Cardiac muscle cell (in vitro differentiated cells and primary cell): ENCODE measurements around the gene SLC19A1. TPM values are rescaled to one million over a fixed set of nuclear protein-coding genes. Genes with fewer than 3 reads are reported as not detected.
A peak's percentile ranks its signal among the peaks of the same experiment; 100 is the strongest.

Source experiments
- DNase-seq, 2 donors: peaks; one replicate each; pipeline versions ENCODE4 v3.0.0 to v3.0.0-alpha.2; 2010 to 2017; ENCODE audit warnings: low read depth in 1 of 2, low spot score in 1 of 2
- H3K27ac ChIP-seq: fragments of 200-600 bp; sonication (generic); 2 replicates; pipeline ENCODE4 v1.5.1; 2016
- H3K27me3 ChIP-seq: fragments of 200-600 bp; sonication (generic); 2 replicates; pipeline ENCODE4 v1.6.0; 2016; ENCODE audit warnings: control low read depth
- H3K36me3 ChIP-seq: fragments of 200-600 bp; sonication (generic); 2 replicates; pipeline ENCODE4 v1.5.1; 2016; ENCODE audit warnings: control low read depth
- H3K4me1 ChIP-seq: fragments of 200-600 bp; sonication (generic); 2 replicates; pipeline ENCODE4 v1.8.1; 2017; ENCODE audit warnings: low read depth, mild to moderate bottlenecking, mixed run types
- H3K4me3 ChIP-seq: fragments of 200-600 bp; sonication (generic); 2 replicates; pipeline ENCODE4 v1.5.1; 2016; ENCODE audit warnings: mild to moderate bottlenecking
- H3K9me3 ChIP-seq: fragments of 200-600 bp; sonication (generic); 2 replicates; pipeline ENCODE4 v1.5.1; 2017; ENCODE audit warnings: low read depth, mild to moderate bottlenecking, control low read depth
- polyA plus RNA-seq: library from polyadenylated mRNA; unstranded; fragments of >200 nt; fragmentation: Nextera tagmentation; extraction: Ambion mirVana; gene quantifications from 2 replicates; pipeline ENCODE4 v1.2.1, GENCODE V29; 2016
- total RNA-seq: library from RNA; depleted of rRNA; stranded (reverse); fragments of >200 nt; gene quantifications from 2 replicates; pipeline ENCODE4 v1.2.3, GENCODE V29; 2016
- TF ChIP-seq, protein P1 (sequence below): IDR thresholded peaks from 2 replicates; pipeline ENCODE4 v1.5.1; 2012; ENCODE audit warnings: low read depth, mild to moderate bottlenecking, low read length

SLC19A1 gene
- total RNA-seq (19.5 and 25.4 TPM in 2 replicates), polyA plus RNA-seq (35.1 and 50.3 TPM in 2 replicates)

DNA sequence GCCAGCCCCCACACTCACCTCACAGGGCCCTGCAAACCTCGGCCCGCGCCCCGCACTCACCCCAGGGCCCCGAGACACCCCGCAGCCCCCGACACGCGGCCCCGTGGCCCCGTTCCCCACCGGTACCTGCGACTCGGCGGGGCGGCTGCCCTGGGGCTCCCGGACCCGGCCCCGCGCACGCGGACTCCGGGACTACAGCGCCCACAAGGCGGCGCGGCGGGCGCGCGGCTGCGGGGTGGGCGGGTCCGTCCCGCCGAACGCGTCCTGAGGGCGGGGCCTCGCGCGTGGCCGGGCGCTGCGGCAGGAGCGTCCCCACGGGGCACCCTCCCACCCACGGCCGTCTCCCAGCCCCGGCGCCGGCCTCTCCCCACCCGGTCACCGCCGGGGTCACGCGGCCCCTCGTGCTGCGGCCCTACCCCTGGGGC lies at the start of gene SLC19A1:
Gene SLC19A1 (minus strand): TSS at position 199 of the 425 bp plus-strand sequence. CDS start 4,481 bp downstream, outside the sequence.
- peak within 1 kb of the TSS; percentile 58 for H3K27ac ChIP-seq
- DNase-seq = peak; percentile 69 to 79
- H3K27me3 ChIP-seq = no peaks in the 10 kb centered on the region
- H3K4me3 ChIP-seq = peak within 1 kb of the TSS; percentile 96
- peaks cover 11% of the 10 kb centered on the region for H3K4me1 ChIP-seq
- TF ChIP-seq, protein P1, sequence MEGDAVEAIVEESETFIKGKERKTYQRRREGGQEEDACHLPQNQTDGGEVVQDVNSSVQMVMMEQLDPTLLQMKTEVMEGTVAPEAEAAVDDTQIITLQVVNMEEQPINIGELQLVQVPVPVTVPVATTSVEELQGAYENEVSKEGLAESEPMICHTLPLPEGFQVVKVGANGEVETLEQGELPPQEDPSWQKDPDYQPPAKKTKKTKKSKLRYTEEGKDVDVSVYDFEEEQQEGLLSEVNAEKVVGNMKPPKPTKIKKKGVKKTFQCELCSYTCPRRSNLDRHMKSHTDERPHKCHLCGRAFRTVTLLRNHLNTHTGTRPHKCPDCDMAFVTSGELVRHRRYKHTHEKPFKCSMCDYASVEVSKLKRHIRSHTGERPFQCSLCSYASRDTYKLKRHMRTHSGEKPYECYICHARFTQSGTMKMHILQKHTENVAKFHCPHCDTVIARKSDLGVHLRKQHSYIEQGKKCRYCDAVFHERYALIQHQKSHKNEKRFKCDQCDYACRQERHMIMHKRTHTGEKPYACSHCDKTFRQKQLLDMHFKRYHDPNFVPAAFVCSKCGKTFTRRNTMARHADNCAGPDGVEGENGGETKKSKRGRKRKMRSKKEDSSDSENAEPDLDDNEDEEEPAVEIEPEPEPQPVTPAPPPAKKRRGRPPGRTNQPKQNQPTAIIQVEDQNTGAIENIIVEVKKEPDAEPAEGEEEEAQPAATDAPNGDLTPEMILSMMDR = peak; percentile 19
- no peaks in the 10 kb centered on the region for H3K36me3 ChIP-seq
- H3K9me3 ChIP-seq = no peaks in the 10 kb centered on the region

DNA sequence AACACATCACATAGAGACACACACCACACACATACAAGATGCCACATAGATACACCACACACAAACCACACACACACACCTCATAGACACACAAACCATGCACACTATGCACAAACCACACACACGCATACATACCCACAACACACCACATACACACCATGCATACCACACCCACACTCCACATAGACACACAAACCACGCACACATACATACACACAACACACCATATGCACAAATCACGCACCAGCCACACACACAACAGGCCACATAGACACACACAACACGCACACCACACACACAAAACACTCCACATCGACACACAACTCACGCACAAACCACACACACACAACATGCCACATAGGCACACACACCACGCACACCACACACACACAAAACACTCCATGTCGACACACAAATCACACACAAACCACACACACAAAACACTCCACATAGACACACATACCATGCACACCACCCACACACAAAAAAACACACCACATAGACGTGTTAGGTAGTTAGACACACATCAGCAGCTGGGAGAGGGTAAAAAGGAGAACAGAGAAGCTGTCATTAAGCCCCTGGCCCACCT lies 49.5 kb upstream of the SLC19A1 start:
- no peak for DNase-seq

DNA sequence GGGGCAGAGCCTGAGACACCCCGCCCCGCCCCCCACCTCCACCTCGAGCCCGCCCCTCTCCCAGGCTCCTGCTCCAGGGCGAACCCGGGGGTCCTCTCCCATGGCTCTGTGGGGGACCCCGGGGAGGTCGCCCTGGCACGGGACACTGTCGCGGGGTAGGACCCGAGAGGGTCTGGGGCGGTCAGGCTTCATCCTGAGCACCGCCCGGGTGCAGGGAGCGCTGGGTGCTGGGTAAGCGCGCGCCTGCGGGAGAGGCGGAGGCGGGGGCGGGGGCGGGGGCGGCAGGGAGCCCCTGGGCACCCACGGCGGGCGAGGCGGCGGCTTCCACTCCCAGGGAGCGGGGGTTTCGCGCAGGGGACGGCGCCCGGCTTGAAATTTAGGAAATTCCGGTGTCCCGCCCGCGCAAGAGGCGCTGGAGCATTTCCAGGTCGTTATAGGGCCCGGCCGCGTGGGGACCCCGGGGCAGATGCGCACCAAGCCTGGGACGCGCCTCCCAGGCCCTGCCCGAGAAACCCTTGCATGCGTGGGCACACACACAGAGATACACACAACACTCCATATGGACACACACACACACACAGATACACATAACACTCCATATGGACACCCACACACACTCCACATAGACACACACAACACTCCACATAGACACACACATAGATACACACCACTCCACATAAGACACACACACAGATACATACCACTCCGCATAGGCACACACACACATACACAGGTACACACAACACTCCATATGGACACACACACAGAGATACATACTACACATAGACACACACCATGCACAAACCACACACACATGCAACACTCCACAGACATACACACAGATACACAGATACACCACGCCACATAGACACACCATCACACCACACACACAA lies 48.7 kb upstream of the SLC19A1 start:
- DNase-seq = peak in 1 of 2 donors; percentile 29
- Histone ChIP-seq H3K36me3 (no peaks in the 10 kb centered on the region), H3K4me3 (peak overlapping the region; percentile 31), H3K9me3 (peaks cover 2% of the 10 kb centered on the region), H3K27ac (no peak overlapping the region), H3K4me1 (no peaks in the 10 kb centered on the region), H3K27me3 (peaks cover 16% of the 10 kb centered on the region)
- TF ChIP-seq, protein P1 = no peak

More for the DNA sequence above, 49.5 kb upstream of the SLC19A1 start:
- Histone ChIP-seq H3K27ac (no peak overlapping the region), H3K4me3 (no peak overlapping the region), H3K4me1 (no peaks in the 10 kb centered on the region), H3K9me3 (no peaks in the 10 kb centered on the region), H3K27me3 (peaks cover 16% of the 10 kb centered on the region), H3K36me3 (no peaks in the 10 kb centered on the region)
- TF ChIP-seq, protein P1 = no peak

DNA sequence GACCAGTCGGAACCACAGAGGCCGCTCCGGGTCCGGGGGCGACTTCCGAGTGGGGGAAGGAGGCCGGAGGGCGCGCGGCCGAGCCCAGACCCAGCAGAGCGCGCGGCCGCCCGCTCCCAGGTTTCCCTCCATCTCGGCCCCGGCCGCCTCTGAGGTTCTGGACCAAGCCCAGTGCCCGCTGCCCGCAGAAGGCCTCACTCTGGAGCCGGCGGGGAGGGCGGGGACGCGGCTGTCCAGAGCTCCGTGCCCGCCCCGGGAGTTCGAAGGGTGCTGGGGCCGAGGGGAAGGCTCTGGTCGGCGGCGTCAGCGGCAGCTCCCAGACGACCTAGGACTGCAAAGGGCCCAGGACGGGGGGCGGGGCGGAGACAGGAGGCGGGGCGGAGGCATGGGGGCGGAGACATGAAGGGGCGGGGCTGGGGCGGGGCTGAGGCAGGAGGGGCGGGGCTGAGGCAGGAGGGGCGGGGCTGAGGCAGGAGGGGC lies 48.0 kb upstream of the SLC19A1 start:
- peak; percentile 62 to 80 for DNase-seq
- no peaks in the 10 kb centered on the region for H3K36me3 ChIP-seq
- TF ChIP-seq, protein P1 = no peak

DNA sequence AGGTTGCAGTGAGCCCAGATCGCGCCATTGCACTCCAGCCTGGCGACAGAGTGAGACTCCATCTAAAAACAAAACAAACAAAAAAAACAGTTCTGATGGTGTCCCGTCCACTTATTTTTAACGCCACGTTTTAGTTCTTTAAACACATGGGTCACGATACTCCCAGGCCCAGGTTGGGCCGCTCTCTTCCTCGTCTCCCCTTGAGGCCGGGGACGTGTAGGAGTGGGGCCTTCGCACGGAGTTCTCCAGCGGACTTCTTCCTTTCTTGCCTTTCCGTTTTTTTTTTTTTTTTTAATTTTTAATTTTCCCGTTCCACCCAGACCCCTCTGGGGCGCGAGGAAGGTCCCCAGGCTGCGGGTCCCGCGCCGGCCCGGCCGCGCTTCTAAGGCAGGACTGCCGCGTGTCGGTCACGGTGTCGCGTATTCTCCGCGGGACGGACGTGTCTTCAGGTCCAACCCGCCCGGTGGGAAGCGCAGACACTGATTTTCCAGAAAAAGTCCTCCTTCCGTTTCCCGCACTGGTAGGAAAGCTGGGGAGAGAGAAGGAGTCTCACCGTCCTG lies 47.5 kb upstream of the SLC19A1 start:
- TF ChIP-seq, protein P1 = no peak
- H3K4me3 ChIP-seq = no peak overlapping the region
- peaks cover 16% of the 10 kb centered on the region for H3K27me3 ChIP-seq
- no peaks in the 10 kb centered on the region for H3K36me3 ChIP-seq
- H3K4me1 ChIP-seq = no peaks in the 10 kb centered on the region
- DNase-seq = no peak
- no peak overlapping the region for H3K27ac ChIP-seq
- peaks cover 2% of the 10 kb centered on the region for H3K9me3 ChIP-seq

More for the DNA sequence above, 48.0 kb upstream of the SLC19A1 start:
- Histone ChIP-seq H3K4me1 (no peaks in the 10 kb centered on the region), H3K9me3 (peaks cover 2% of the 10 kb centered on the region), H3K27ac (no peak overlapping the region), H3K4me3 (peak overlapping the region; percentile 31), H3K27me3 (peaks cover 16% of the 10 kb centered on the region)
